ENCODE data around the gene GAB2.
"Not testable (repeated sequence)": the region's sequence is repeated elsewhere in the genome, so short reads cannot be mapped to it uniquely, and the experiment has no call there.

Gene GAB2

DNA sequence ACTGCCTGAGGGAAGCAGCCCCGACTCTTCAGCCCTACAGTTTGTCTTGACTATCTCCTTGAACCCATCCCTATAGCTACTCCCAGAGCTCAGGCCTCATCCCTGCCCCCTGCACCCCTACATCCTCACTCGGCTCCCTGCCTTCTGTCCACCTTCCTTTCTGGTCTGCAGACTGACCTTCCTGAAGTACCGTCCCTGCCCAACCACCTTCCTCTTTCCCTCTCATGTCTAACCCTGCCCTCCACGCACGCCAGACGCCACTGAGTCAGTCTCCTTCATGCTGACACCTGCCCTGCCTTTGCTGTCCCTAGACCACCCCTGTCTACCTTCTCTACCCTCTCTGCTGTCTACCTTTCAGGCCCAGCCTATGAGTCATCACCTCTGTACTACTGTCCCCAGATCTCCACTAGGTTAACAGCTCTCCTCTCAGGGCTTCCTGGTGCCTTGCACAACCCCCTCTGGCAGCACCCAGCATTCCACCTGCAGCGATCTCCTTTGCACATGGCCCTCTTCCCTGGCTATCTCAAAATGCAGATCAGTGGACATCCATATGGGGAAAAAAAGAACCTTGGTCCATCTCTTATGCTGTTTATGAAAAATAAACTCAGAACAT is 238.1 kb downstream of the GAB2 start:
- TF ChIP-seq, protein P1, sequence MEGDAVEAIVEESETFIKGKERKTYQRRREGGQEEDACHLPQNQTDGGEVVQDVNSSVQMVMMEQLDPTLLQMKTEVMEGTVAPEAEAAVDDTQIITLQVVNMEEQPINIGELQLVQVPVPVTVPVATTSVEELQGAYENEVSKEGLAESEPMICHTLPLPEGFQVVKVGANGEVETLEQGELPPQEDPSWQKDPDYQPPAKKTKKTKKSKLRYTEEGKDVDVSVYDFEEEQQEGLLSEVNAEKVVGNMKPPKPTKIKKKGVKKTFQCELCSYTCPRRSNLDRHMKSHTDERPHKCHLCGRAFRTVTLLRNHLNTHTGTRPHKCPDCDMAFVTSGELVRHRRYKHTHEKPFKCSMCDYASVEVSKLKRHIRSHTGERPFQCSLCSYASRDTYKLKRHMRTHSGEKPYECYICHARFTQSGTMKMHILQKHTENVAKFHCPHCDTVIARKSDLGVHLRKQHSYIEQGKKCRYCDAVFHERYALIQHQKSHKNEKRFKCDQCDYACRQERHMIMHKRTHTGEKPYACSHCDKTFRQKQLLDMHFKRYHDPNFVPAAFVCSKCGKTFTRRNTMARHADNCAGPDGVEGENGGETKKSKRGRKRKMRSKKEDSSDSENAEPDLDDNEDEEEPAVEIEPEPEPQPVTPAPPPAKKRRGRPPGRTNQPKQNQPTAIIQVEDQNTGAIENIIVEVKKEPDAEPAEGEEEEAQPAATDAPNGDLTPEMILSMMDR (IDR thresholded peaks at IDR 0.05; ENCODE audit: low read depth, low read length), result no peak
- no peak for DNase-seq (ENCODE audit: extremely low read depth, low read depth)

DNA sequence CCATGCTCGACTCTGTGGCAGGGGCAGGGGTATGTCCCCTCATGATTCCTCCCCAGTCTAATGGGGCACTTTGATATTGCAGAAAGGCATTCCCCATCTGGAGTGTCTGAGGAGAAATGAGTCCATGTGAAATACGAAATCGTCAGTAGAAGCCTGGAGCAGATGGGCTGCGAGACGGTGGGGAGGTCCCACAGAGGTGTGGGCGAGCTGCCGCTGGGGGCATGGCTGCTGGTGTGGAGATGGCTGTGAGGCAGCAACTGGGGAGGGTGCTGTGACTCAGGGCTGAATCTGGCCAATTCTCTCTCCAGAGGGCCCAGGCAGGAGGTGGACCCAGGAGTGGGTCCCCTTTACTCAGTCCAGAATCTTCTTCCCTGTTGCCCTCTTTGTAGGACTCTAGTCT is 240.4 kb downstream of the GAB2 start:
- no peak for DNase-seq (ENCODE audit: extremely low read depth, low read depth)
- TF ChIP-seq, protein P1 (IDR thresholded peaks at IDR 0.05; ENCODE audit: low read depth, low read length), result no peak

DNA sequence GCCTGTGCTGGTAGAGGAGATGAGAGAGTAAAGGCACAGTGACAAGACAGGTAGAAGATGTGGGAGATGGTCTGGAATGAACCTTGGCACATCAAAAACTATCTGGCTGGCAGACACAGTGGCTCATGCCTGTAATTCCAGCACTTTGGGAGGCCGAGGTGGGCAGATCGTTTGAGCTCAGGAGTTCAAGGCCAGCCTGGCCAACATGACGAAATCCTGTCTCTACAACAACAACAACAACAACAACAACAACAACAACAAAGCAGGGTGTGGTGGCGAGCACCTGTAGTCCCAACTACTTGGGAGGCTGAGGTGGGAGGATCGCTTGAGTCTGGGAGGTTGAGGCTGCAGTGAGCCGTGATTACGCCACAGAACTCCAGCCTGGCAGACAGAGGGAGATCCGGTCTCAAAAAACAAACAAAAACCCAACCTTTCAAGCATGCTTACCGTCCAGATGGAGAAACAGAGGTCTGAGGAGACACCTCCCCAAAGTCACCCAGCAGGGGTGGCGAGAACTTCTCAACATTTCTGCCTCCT is 240.9 kb downstream of the GAB2 start:
- no peak for DNase-seq (ENCODE audit: extremely low read depth, low read depth)

DNA sequence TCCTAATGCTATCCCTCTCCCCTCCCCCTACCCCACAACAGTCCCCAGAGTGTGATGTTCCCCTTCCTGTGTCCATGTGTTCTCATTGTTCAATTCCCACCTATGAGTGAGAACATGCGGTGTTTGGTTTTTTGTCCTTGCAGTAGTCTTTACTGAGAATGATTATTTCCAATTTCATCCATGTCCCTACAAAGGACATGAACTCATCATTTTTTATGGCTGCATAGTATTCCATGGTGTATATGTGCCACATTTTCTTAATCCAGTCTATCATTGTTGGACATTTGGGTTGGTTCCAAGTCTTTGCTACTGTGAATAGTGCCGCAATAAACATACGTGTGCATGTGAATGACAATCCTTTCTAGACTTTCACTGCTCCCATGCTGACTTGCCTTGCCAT is 241.8 kb downstream of the GAB2 start:
- DNase-seq (ENCODE audit: extremely low read depth, low read depth), result not testable (repeated sequence)

More for the DNA sequence above, 240.9 kb downstream of the GAB2 start:
- TF ChIP-seq, protein P1 (IDR thresholded peaks at IDR 0.05; ENCODE audit: low read depth, low read length), result no peak

DNA sequence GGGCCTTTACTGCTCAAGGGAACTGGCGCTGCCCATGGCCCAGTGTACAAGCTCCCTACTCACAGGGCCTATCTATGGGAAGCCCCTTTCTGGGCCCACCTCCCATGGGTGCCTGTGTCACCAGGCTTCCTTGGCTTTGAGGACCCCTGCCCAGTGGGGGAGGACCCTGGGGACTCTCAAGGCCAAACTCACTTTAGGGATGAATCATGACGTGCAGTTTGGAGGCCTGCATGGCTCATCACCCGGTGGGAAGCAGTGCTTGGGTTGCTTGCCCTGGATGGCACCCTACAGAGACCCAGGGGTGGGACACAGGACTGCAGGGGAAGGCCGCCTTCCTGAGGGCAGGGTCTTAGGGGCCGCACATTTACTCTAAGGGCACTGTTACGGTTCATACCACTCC is 245.7 kb downstream of the GAB2 start:
- TF ChIP-seq, protein P1 (IDR thresholded peaks at IDR 0.05; ENCODE audit: low read depth, low read length), result no peak
- DNase-seq (ENCODE audit: extremely low read depth, low read depth), result no peak

DNA sequence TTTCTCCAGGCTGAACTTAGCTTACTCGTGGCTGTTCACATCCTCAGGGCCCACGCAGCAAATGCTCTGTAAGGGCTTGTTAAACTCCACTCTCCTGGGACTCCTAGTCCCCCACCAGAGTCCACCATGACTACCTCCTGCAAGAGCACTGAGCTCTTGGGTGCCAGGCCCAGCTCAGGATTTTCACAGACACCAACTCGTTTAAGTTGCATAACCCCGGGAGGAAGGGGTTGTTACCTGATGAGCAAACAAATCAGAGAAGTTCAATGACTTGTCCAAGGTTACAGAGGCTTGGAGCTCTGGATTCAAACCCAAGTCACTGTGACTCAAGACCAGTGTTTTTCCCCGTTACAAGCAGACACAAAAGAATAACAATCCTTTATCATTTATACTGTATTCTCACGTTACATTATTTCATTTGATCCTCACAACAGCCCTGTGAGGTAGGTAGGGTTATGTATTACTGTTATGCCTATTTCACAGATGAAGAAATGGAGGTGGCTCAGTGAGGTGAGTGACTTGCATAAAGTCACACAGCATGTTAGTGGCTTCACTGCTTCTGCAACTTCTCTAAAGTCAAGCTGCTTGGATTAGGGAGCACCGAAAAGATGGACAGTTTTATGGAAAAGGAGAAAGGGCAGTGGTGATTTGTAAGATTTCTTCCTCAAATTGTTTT is 246.6 kb downstream of the GAB2 start:
- DNase-seq (ENCODE audit: extremely low read depth, low read depth), result no peak
- TF ChIP-seq, protein P1 (IDR thresholded peaks at IDR 0.05; ENCODE audit: low read depth, low read length), result no peak

DNA sequence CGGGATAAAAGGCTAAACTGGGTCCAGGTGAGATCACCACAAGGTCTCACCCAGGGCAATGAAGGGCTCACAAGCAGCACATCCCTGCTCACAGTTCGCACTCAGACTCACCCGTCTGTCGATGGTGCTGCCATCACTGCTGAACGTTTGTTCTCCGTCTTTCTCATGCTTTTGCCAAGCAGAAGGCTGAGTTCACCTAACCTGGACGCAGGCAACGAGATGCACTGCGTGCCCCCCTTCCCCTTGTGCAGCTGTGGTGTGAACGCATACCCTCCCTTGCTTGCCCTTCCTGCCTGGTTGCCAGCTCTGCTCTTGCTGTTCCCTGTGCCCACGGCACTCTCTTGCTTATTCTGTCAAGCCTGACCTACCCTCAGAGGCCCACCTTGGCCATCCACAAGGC is 247.2 kb downstream of the GAB2 start:
- TF ChIP-seq, protein P1 (IDR thresholded peaks at IDR 0.05; ENCODE audit: low read depth, low read length), result no peak
- no peak for DNase-seq (ENCODE audit: extremely low read depth, low read depth)
